Neuronal stem cell (in vitro differentiated cells): ENCODE results near the gene SLC30A9.

Source experiments
- DNase-seq: peaks from one replicate; pipeline ENCODE4 v3.0.0-alpha.2; 2013; ENCODE audit warnings: low spot score
- H2AFZ ChIP-seq: one replicate; pipeline ENCODE4 v1.6.1; 2013; ENCODE audit warnings: mild to moderate bottlenecking, low read length, inconsistent platforms
- H2AK5ac ChIP-seq: 2 replicates; pipeline ENCODE4 v1.6.1; 2013; ENCODE audit warnings: low read depth, mild to moderate bottlenecking, inconsistent platforms, low read length, moderate library complexity, mixed read lengths
- H2BK120ac ChIP-seq: 2 replicates; pipeline ENCODE4 v1.6.1; 2013; ENCODE audit warnings: low read depth, mild to moderate bottlenecking, inconsistent platforms, low read length, moderate library complexity, mixed read lengths
- H2BK12ac ChIP-seq: one replicate; pipeline ENCODE4 v1.6.1; 2013; ENCODE audit warnings: low read length, inconsistent platforms
- H2BK15ac ChIP-seq: 2 replicates; pipeline ENCODE4 v1.6.1; 2013; ENCODE audit warnings: mild to moderate bottlenecking, low read length, inconsistent platforms, mixed read lengths
- H2BK5ac ChIP-seq: one replicate; pipeline ENCODE4 v1.6.1; 2013; ENCODE audit warnings: inconsistent platforms, mild to moderate bottlenecking, low read length, moderate library complexity
- H3K14ac ChIP-seq: one replicate; pipeline ENCODE4 v1.6.1; 2013; ENCODE audit warnings: low read length, inconsistent platforms
- H3K18ac ChIP-seq: 2 replicates; pipeline ENCODE4 v1.6.1; 2013; ENCODE audit warnings: low read length, inconsistent platforms
- H3K23ac ChIP-seq: 2 replicates; pipeline ENCODE4 v1.6.1; 2013; ENCODE audit warnings: low read depth, mild to moderate bottlenecking, mixed read lengths, low read length, inconsistent platforms; ENCODE audit not compliant: poor library complexity
- H3K27ac ChIP-seq: replicated peaks from 3 replicates; pipeline ENCODE4 v1.5.1; 2013; ENCODE audit warnings: low read length, inconsistent platforms
- H3K27me3 ChIP-seq, 3 experiments: 2 replicates each; pipeline ENCODE4 v1.6.1; 2013; ENCODE audit warnings: low read length in 3 of 3, mild to moderate bottlenecking in 2 of 3, inconsistent platforms in 1 of 3, low read depth in 1 of 3, mixed read lengths in 1 of 3, moderate library complexity in 1 of 3; ENCODE audit not compliant: control insufficient read depth in 3 of 3, insufficient read depth in 3 of 3
- H3K36me3 ChIP-seq, 2 donors: replicated peaks in 1 of 2; 2 replicates each; pipeline ENCODE4 v1.6.1; 2013; ENCODE audit warnings: low read length in 2 of 2; ENCODE audit not compliant: control insufficient read depth in 2 of 2, insufficient read depth in 2 of 2
- H3K4ac ChIP-seq: 2 replicates; pipeline ENCODE4 v1.6.1; 2013; ENCODE audit warnings: inconsistent platforms, mild to moderate bottlenecking, low read length, moderate library complexity
- H3K4me1 ChIP-seq, 2 donors: 1 replicate in 1 of 2; 2 replicates in 1 of 2; pipeline ENCODE4 v1.6.1; 2013; ENCODE audit warnings: low read length in 2 of 2, low read depth in 1 of 2; ENCODE audit not compliant: control insufficient read depth in 2 of 2, insufficient read depth in 1 of 2
- H3K4me2 ChIP-seq: one replicate; pipeline ENCODE4 v1.6.1; 2013; ENCODE audit warnings: mild to moderate bottlenecking, low read length, inconsistent platforms; ENCODE audit not compliant: insufficient read depth, poor library complexity, severe bottlenecking
- H3K4me3 ChIP-seq, 2 donors: 2 replicates each; pipeline ENCODE4 v1.5.1; 2013; ENCODE audit warnings: low read length in 2 of 2, mild to moderate bottlenecking in 2 of 2, inconsistent platforms in 1 of 2, moderate library complexity in 1 of 2
- H3K79me1 ChIP-seq: one replicate; pipeline ENCODE4 v1.6.1; 2013; ENCODE audit warnings: low read depth, mild to moderate bottlenecking, inconsistent platforms, low read length, moderate library complexity
- H3K9ac ChIP-seq: one replicate; pipeline ENCODE4 v1.6.1; 2013; ENCODE audit warnings: mild to moderate bottlenecking, low read depth, low read length, inconsistent platforms; ENCODE audit not compliant: poor library complexity
- H3K9me3 ChIP-seq, 2 donors: replicated peaks in 1 of 2; 2 replicates each; pipeline versions ENCODE3 to v1.6.1; 2013; ENCODE audit warnings: low read length in 2 of 2, mild to moderate bottlenecking in 2 of 2, inconsistent platforms in 1 of 2, low read depth in 1 of 2, mixed read lengths in 1 of 2, moderate library complexity in 1 of 2; ENCODE audit not compliant: control insufficient read depth in 2 of 2, insufficient read depth in 1 of 2
- H4K8ac ChIP-seq: one replicate; pipeline ENCODE4 v1.6.1; 2013; ENCODE audit warnings: low read depth, mild to moderate bottlenecking, inconsistent platforms, low read length, moderate library complexity
- H4K91ac ChIP-seq: one replicate; pipeline ENCODE4 v1.6.1; 2013; ENCODE audit warnings: low read length, low read depth, mild to moderate bottlenecking, inconsistent platforms; ENCODE audit not compliant: poor library complexity
- WGBS, 2 donors: extraction: QIAGEN DNeasy Blood & Tissue Kit; methylation state at CpG; one replicate each; pipeline ENCODE4 v1.1.7; 2013; ENCODE audit warnings: missing lambda C conversion rate in 2 of 2, mixed read lengths in 1 of 2; ENCODE audit not compliant: insufficient read length in 2 of 2, insufficient replicate concordance in 1 of 2; ENCODE audit errors: extremely low coverage in 2 of 2; 5-methylcytosine and 5-hydroxymethylcytosine counted together

SLC30A9 gene

GRCh38 chr4:41998019-41998418, 7.7 kb downstream of the SLC30A9 start:
- no CpG with 5 or more reads among the region's 3 CpGs for WGBS, 2 donors
- H3K4me1 ChIP-seq, result no peaks in the 10 kb centered on the region

GRCh38 chr4:41999321-41999720, 9.0 kb downstream of the SLC30A9 start:
- Histone ChIP-seq H3K9me3 (no peaks in the 10 kb centered on the region), H3K27ac (no peak overlapping the region), H4K8ac (no peak overlapping the region), H3K18ac (no peak overlapping the region), H3K4me1 (no peaks in the 10 kb centered on the region), H2BK15ac (no peak overlapping the region), H3K4me2 (no peak overlapping the region), H2AFZ (no peak overlapping the region), H4K91ac (no peak overlapping the region), H3K4me3 (no peak overlapping the region), H3K14ac (no peak overlapping the region), H3K36me3 (peaks cover 0 to 50% of the 10 kb centered on the region in 2 donors), H3K79me1 (peaks cover 3% of the 10 kb centered on the region), H2BK12ac (no peak overlapping the region), H3K4ac (no peak overlapping the region), H3K23ac (no peak overlapping the region), H2AK5ac (no peak overlapping the region), H3K9ac (no peak overlapping the region), H3K27me3 (no peaks in the 10 kb centered on the region), H2BK5ac (no peak overlapping the region), H2BK120ac (no peak overlapping the region)
- DNase-seq, result no peak

More at GRCh38 chr4:41998019-41998418, 7.7 kb downstream of the SLC30A9 start:
- no peak overlapping the region for H2BK15ac ChIP-seq
- no peak overlapping the region for H3K14ac ChIP-seq
- no peak overlapping the region for H2AFZ ChIP-seq
- H3K27ac ChIP-seq, result no peak overlapping the region
- no peak overlapping the region for H4K91ac ChIP-seq
- no peak overlapping the region for H2BK120ac ChIP-seq
- DNase-seq, result no peak
- no peak overlapping the region for H3K9ac ChIP-seq
- H3K9me3 ChIP-seq, result no peaks in the 10 kb centered on the region
- H3K4ac ChIP-seq, result no peak overlapping the region
- H3K18ac ChIP-seq, result no peak overlapping the region
- no peaks in the 10 kb centered on the region for H3K27me3 ChIP-seq
- no peak overlapping the region for H2BK12ac ChIP-seq
- no peak overlapping the region for H3K4me3 ChIP-seq
- no peak overlapping the region for H2AK5ac ChIP-seq
- H2BK5ac ChIP-seq, result no peak overlapping the region
- no peak overlapping the region for H3K23ac ChIP-seq
- H3K4me2 ChIP-seq, result no peak overlapping the region
- peaks cover 3% of the 10 kb centered on the region for H3K79me1 ChIP-seq
- H3K36me3 ChIP-seq, result peaks cover 0 to 37% of the 10 kb centered on the region in 2 donors
- no peak overlapping the region for H4K8ac ChIP-seq

- Histone ChIP-seq H2BK120ac (no peak overlapping the region), H3K36me3 (peaks cover 2 to 72% of the 10 kb centered on the region in 2 donors), H2BK12ac (no peak overlapping the region), H3K79me1 (no peaks in the 10 kb centered on the region), H4K8ac (no peak overlapping the region), H3K4me2 (no peak overlapping the region), H2AK5ac (no peak overlapping the region), H3K4me1 (no peaks in the 10 kb centered on the region), H3K27ac (no peak overlapping the region), H3K23ac (no peak overlapping the region), H3K4me3 (no peak overlapping the region), H3K27me3 (no peaks in the 10 kb centered on the region), H3K4ac (no peak overlapping the region), H4K91ac (no peak overlapping the region), H3K9me3 (no peaks in the 10 kb centered on the region), H2BK5ac (no peak overlapping the region), H3K18ac (no peak overlapping the region), H2BK15ac (no peak overlapping the region), H3K14ac (no peak overlapping the region), H3K9ac (no peak overlapping the region), H2AFZ (no peak overlapping the region)
- no peak for DNase-seq
- no CpG with 5 or more reads among the region's 3 CpGs for whole genome bisulfite sequencing, 2 donors
Observed at GRCh38 chr4:42008011-42008786, 17.9 kb downstream of the SLC30A9 start.

- Histone ChIP-seq H3K9me3 (peaks cover 0 to 3% of the 10 kb centered on the region in 2 donors), H3K14ac (no peak overlapping the region), H3K27me3 (no peaks in the 10 kb centered on the region)
Observed at GRCh38 chr4:42015438-42015837, 25.1 kb downstream of the SLC30A9 start.

More at GRCh38 chr4:42015438-42015837, 25.1 kb downstream of the SLC30A9 start:
- Histone ChIP-seq H3K4ac (no peak overlapping the region), H2AK5ac (no peak overlapping the region), H3K4me1 (no peaks in the 10 kb centered on the region), H3K9ac (no peak overlapping the region), H2BK120ac (no peak overlapping the region), H2BK15ac (no peak overlapping the region), H4K91ac (no peak overlapping the region), H2AFZ (no peak overlapping the region), H3K27ac (no peak overlapping the region), H2BK5ac (no peak overlapping the region), H3K36me3 (peaks cover 0 to 54% of the 10 kb centered on the region in 2 donors), H3K18ac (no peak overlapping the region), H3K4me3 (no peak overlapping the region), H3K79me1 (no peaks in the 10 kb centered on the region), H3K23ac (no peak overlapping the region), H4K8ac (no peak overlapping the region), H2BK12ac (no peak overlapping the region), H3K4me2 (no peak overlapping the region)
- DNase-seq, result no peak
- WGBS, 2 donors, result no CpG with 5 or more reads among the region's 2 CpGs
